ENCODE measurements around the gene LMNTD1. TPM values are rescaled to one million over a fixed set of nuclear protein-coding genes. Genes with fewer than 3 reads are reported as not detected.

LMNTD1 gene
- total and polyA plus RNA-seq, 2 experiments from 2014 or later, result not detected

GRCh38 chr12:25556153-25556552 lies 3.1 kb upstream of the LMNTD1 start:
- no peaks in the 10 kb centered on the region for H3F3A ChIP-seq (replicated peaks; ENCODE audit: low read depth)

More at GRCh38 chr12:25556153-25556552, 3.1 kb upstream of the LMNTD1 start:
- H3K9me3 Mint-ChIP-seq, result no peaks in the 10 kb centered on the region; the same call in 2 of the 3 replicates
- H2AFZ ChIP-seq, result no peak overlapping the region; the same call in 1 of the 2 replicates
- H3K4me1 Mint-ChIP-seq, result no peaks in the 10 kb centered on the region
- no peak overlapping the region for H3K4me3 Mint-ChIP-seq
- no peak overlapping the region for H3K4me3 ChIP-seq
- H3K9me2 ChIP-seq (ENCODE audit: insufficient read depth), result no peaks in the 10 kb centered on the region
- no peaks in the 10 kb centered on the region for H3K36me3 Mint-ChIP-seq (ENCODE audit: low read depth)
- H4K20me1 ChIP-seq (replicated peaks; ENCODE audit: insufficient read depth), result no peaks in the 10 kb centered on the region
- no peak overlapping the region for H3K4me2 ChIP-seq
- no peak for ATAC-seq
- no peaks in the 10 kb centered on the region for H3K27me3 Mint-ChIP-seq (ENCODE audit: insufficient read depth, low read depth, poor library complexity)
- H3K4me1 ChIP-seq (ENCODE audit: insufficient read depth), result no peaks in the 10 kb centered on the region
- no peaks in the 10 kb centered on the region for H3K79me2 ChIP-seq (replicated peaks; ENCODE audit: insufficient read depth)
- H3K36me3 ChIP-seq (ENCODE audit: insufficient read depth), result no peaks in the 10 kb centered on the region
- no peaks in the 10 kb centered on the region for H3K27me3 ChIP-seq (ENCODE audit: insufficient read depth)
- no peak for DNase-seq (ENCODE audit: low spot score)
- no peak overlapping the region for H3K27ac ChIP-seq (ENCODE audit: low read depth)
- H3K27ac Mint-ChIP-seq, result no peak overlapping the region
- TF ChIP-seq JUNB (IDR thresholded peaks at IDR 0.05; ENCODE audit: unreplicated experiment) (no peak), ZNF114 (CRISPR knock-in tag; IDR thresholded peaks at IDR 0.05) (no peak), CREB1 (CRISPR knock-in tag; IDR thresholded peaks at IDR 0.05; ENCODE audit: low read depth) (no peak), STAT1 (IDR thresholded peaks at IDR 0.05; ENCODE audit: unreplicated experiment) (no peak), ZNF462 (CRISPR knock-in tag; IDR thresholded peaks at IDR 0.05) (no peak), POLR2AphosphoS5 (IDR thresholded peaks at IDR 0.05; ENCODE audit: low read depth) (no peak), NANOG (IDR thresholded peaks at IDR 0.05; ENCODE audit: borderline replicate concordance) (no peak), REST (IDR thresholded peaks at IDR 0.05; ENCODE audit: unreplicated experiment) (no peak), CTCF (conservative IDR thresholded peaks at IDR 0.05; ENCODE audit: low read depth in 2 of 2) (no peak), ETS1 (IDR thresholded peaks at IDR 0.05) (no peak), EZH2 (IDR thresholded peaks at IDR 0.05; ENCODE audit: low read depth, unreplicated experiment) (no peak), EZH2phosphoT487 (IDR thresholded peaks at IDR 0.05; ENCODE audit: unreplicated experiment) (no peak), ZNF331 (CRISPR knock-in tag; IDR thresholded peaks at IDR 0.05; ENCODE audit: low read depth) (no peak)

All from GM23338 (cell line).